GM19023 (cell line): ENCODE results near the gene GPD2.
"Not testable (repeated sequence)": the region's sequence is repeated elsewhere in the genome, so short reads cannot be mapped to it uniquely, and the experiment has no call there.

Source experiments
- ATAC-seq: cut with Tn5 transposase; IDR thresholded peaks from one replicate; pipeline ENCODE4 v1.9.1; 2021; ENCODE audit warnings: mild to moderate bottlenecking, moderate library complexity; ENCODE audit not compliant: unreplicated experiment

Gene GPD2

DNA sequence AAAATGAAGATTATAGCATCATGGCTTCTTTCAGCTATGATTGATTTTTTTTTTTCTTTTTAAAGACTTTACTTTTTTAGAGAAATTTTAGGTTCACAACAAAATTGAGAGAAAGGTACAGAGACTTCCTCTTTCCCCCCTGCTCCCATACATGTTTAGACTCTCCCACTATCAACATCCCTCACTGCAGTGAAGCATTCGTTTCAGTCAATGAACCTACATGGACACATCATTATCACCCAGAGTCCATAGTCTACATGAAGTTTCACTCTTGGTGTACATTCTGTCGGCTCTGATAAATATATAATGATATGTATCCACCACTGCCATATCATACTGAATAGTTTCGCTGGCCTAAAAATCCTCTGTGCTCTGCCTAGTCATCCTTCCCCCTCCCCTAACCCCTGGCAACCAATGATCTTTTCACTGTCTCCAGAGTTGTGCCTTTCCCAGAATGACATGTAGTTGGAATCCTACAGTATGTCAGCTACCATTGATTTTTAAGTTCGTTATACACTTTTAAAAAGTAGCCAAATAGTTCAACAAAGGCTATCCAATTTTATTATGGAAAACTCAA lies 86.8 kb downstream of the GPD2 start:
- ATAC-seq: no peak

GRCh38 chr2:156526950-156527636 lies 90.9 kb downstream of the GPD2 start:
- ATAC-seq: peak; percentile 91

GRCh38 chr2:156528583-156528982 lies 92.4 kb downstream of the GPD2 start:
- not testable (repeated sequence) for ATAC-seq

- peak; percentile 43 for ATAC-seq
These were observed 96.8 kb downstream of the GPD2 start for GRCh38 chr2:156532989-156533388.

DNA sequence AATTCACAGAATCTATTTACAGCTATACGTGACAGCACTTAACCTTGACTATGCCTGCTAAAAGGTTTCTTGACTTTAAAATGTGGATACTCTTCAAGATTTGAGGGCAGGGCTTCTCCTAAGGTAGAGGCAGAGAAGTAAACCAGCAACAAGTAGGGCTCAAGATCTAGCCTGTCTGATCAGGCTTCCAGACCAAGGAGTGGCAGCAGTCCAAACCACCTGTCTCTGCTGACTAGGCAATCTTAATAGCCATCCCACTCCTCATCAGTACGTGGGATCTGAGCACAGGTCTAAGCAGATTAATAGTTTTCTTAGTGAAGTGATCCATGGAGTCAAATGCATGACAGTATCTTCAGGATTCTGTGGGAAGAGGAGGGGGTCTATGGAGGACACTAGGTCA lies 100.4 kb downstream of the GPD2 start:
- no peak for ATAC-seq

GRCh38 chr2:156537141-156537540 lies 101.0 kb downstream of the GPD2 start:
- ATAC-seq: no peak

- ATAC-seq: peak; percentile 80
These were observed 101.9 kb downstream of the GPD2 start for GRCh38 chr2:156538083-156538504.

GRCh38 chr2:156539086-156539860 lies 103.1 kb downstream of the GPD2 start:
- no peak for ATAC-seq

- ATAC-seq: no peak
These were observed 104.5 kb downstream of the GPD2 start for GRCh38 chr2:156540706-156541105.

GRCh38 chr2:156541229-156541628 lies 105.0 kb downstream of the GPD2 start:
- no peak for ATAC-seq

DNA sequence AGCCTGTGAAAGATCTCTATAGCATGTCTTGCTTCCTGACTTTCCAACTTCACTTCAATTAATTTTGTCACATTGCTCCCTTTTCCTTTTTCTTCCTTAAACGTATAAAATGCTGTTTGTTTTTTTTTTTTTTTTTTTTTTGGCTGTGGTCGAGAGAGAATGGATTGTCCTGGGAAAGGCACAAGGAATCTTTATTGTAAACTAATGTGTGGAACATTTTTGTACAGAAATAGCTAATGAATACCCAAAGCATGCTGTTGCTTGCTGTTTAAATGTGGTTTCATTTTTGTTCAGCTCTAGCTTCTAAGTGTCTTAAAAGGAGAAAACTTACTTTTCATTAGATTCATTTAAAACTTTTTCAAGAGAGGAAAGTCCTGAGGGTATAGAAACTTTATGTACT lies 105.5 kb downstream of the GPD2 start:
- ATAC-seq: no peak

DNA sequence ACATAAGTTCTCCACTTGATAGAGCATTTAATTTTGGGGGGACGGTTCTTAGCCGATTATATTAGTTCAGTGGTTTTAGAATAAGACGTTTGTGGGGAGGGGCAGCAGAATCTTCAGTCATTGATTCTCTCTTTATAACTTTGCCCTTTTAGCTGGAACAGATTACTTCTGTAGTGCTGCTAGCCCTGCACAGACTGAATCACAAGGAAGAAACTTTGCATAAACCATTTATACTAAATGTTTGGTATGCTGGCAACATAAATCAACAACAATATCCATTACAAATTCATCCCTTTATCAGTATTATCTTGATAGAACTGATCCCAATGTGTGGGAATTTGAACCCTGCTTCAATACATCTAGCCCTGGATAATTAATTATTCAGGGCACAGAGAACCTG lies 112.2 kb downstream of the GPD2 start:
- ATAC-seq: no peak

- no peak for ATAC-seq
These were observed 117.7 kb downstream of the GPD2 start for GRCh38 chr2:156553714-156554442.

GRCh38 chr2:156561326-156561725 lies 125.1 kb downstream of the GPD2 start:
- ATAC-seq: no peak

DNA sequence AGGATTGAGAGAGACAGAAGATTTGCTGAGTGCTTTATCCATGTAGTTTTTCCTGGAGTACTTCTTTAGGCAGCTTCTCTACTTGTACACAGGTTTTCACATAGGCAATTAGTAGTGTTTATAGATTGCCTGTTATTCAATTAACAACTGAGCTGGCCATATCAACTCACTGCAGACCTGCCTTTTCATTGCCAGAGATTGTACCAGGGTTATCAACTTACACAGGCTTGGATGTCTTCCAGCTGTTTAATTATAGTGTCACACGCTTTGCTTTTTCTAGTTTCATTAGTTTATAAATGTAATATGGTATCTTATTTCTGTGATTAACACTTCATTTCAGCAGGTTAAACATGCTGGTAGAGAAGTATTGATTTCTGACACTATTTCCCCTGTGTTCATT lies 125.9 kb downstream of the GPD2 start:
- no peak for ATAC-seq

GRCh38 chr2:156563994-156564753 lies 128.0 kb downstream of the GPD2 start:
- no peak for ATAC-seq

GRCh38 chr2:156565066-156565710 lies 129.0 kb downstream of the GPD2 start:
- no peak for ATAC-seq

DNA sequence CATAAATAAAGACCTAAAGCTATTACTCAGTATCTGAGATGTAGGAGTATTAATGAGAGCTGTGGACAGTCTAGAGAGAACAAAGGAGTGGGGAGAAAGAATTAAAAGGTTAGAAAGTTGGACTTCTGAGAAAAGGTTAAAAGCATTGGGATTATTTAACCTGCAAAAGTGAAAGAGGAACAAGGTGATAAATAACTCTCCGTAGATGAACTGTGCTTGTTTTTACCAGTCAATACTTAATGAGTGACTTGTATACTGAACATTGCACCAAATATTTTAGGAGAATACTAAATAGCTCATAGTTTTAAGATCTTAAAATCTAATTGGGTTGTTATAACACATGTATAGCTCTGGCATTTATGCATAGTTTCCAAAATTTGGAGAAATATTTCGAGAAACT lies 137.5 kb downstream of the GPD2 start:
- ATAC-seq: peak; percentile 63

DNA sequence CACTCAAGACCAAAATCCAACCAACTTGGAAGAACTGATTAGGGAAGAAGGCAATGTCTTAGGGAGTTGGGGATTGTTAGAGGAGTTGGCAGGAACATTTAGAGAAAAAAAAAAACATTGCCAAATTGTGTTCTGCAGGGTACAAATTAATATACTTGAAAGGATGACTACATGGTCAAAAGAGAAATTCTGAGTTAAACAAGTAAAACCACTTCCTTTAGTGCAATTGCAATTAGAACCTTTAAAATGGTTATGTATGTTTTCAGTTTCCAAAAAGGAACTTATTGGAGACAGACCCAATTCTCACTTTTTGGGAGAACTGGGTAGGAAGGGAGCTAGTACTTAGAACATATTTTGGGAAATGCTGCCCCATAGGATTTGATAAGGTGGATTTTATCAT lies 137.9 kb downstream of the GPD2 start:
- ATAC-seq: no peak

- ATAC-seq: no peak
These were observed 139.8 kb downstream of the GPD2 start for GRCh38 chr2:156576005-156576404.
